Gastrocnemius medialis (tissue), 4 donors: Measurements from ENCODE around the gene ABCF3.

ENCODE experiments used
- POLR2A ChIP-seq, 2 donors: fragments of 450-650 bp; IDR thresholded peaks; one replicate each; pipeline ENCODE4 v1.6.1; 2017; ENCODE audit warnings: antibody characterized with exemption in 2 of 2, mild to moderate bottlenecking in 2 of 2, moderate library complexity in 2 of 2
- TF ChIP-seq, protein P1 (sequence below), 5 experiments: fragments of 450-650 bp in 3 of 5; fragments of 200-600 bp in 2 of 5; sonication (generic) in 2 of 5; IDR thresholded peaks in 4 of 5; conservative IDR thresholded peaks in 1 of 5; 1 replicate in 4 of 5; 2 replicates in 1 of 5; pipeline ENCODE4 v1.5.1; 2016 to 2019; ENCODE audit warnings: antibody characterized with exemption in 5 of 5, mild to moderate bottlenecking in 3 of 5, moderate library complexity in 3 of 5

DNA sequence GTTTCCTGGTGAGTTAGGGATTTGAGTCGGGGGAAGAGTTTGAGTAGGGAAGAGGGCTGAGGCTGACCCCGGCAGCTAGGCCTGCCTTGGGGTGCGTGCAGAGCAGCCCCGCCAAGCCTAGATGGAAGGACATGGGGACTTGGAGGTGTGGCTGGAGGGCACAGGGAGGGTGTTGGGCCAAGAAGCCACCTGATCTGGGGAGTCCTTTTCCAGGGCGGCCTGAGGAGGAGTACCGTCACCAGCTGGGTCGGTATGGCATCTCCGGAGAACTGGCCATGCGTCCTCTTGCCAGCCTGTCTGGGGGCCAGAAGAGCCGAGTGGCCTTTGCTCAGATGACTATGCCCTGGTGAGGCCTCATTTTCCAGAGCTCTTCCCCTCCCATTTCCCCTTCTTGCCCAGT lies 6.9 kb downstream of the ABCF3 start:
- TF ChIP-seq, protein P1, sequence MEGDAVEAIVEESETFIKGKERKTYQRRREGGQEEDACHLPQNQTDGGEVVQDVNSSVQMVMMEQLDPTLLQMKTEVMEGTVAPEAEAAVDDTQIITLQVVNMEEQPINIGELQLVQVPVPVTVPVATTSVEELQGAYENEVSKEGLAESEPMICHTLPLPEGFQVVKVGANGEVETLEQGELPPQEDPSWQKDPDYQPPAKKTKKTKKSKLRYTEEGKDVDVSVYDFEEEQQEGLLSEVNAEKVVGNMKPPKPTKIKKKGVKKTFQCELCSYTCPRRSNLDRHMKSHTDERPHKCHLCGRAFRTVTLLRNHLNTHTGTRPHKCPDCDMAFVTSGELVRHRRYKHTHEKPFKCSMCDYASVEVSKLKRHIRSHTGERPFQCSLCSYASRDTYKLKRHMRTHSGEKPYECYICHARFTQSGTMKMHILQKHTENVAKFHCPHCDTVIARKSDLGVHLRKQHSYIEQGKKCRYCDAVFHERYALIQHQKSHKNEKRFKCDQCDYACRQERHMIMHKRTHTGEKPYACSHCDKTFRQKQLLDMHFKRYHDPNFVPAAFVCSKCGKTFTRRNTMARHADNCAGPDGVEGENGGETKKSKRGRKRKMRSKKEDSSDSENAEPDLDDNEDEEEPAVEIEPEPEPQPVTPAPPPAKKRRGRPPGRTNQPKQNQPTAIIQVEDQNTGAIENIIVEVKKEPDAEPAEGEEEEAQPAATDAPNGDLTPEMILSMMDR (IDR thresholded peaks at IDR 0.05 in 4 of 5, conservative IDR thresholded peaks at IDR 0.05 in 1 of 5) = no peak
- no peak for TF ChIP-seq POLR2A (IDR thresholded peaks at IDR 0.05)
